ENCODE measurements around the gene HOXC4. TPM values are rescaled to one million over a fixed set of nuclear protein-coding genes. Genes with fewer than 3 reads are reported as not detected.

HOXC4 gene
- total and polyA plus RNA-seq, 10 of the 15 experiments (the other 5 are each of a cell fraction or from before 2014, with no cell fraction given) = 1.0 to 11.4 (median 4.2) TPM

- Histone ChIP-seq H3K36me3 (ENCODE audit: control insufficient read depth in 2 of 2, insufficient read depth in 2 of 2, low read length in 1 of 2) (no peaks in the 10 kb centered on the region), H3K27ac (ENCODE audit: control insufficient read depth, insufficient read depth) (no peak overlapping the region), H3K27me3 (replicated peaks in 1 of 2; ENCODE audit: control insufficient read depth in 2 of 2, insufficient read depth in 2 of 2, low read length in 1 of 2) (no peaks in the 10 kb centered on the region), H3K9ac (ENCODE audit: control insufficient read depth, insufficient read depth, low read length) (no peak overlapping the region), H4K20me1 (ENCODE audit: control insufficient read depth, insufficient read depth) (no peaks in the 10 kb centered on the region), H3K9me3 (replicated peaks; ENCODE audit: control insufficient read depth, insufficient read depth, low read length) (no peaks in the 10 kb centered on the region), H3K79me2 (ENCODE audit: control insufficient read depth, insufficient read depth, low read length) (peaks cover 14% of the 10 kb centered on the region), H3K4me2 (ENCODE audit: control insufficient read depth, insufficient read depth) (no peak overlapping the region; the same call in 1 of the 2 replicates), H3K4me1 (ENCODE audit: control insufficient read depth, insufficient read depth, low read length) (peaks cover 13% of the 10 kb centered on the region), H2AFZ (ENCODE audit: control insufficient read depth, low read depth, low read length) (no peak overlapping the region), H3K4me3 (no peak overlapping the region)
- FAIRE-seq (no peak), ATAC-seq (no peak), DNase-seq (ENCODE audit: low read depth, low spot score) (no peak)
- intact Hi-C loops (cut with micrococcal nuclease; ENCODE audit: unreplicated experiment) = no loop called here
- ChIA-PET POLR2A (interaction anchor here (0.8 to 1.7 kb wide), 3 partner anchors 8 to 32 kb away, joined by 3 to 4 read pairs (median 4); no protein-coding TSS in a partner anchor), CTCF (interaction anchor here (0.6 to 6.7 kb wide), 5 partner anchors 9 to 159 kb away, joined by 3 to 86 read pairs (median 3); partner anchors contain the start of genes HOXC5 and SMUG1), RAD21 (ENCODE audit: unreplicated experiment) (interaction anchor here (0.8 to 1.0 kb wide), 3 partner anchors 11 to 81 kb away, joined by 3 read pairs; no protein-coding TSS in a partner anchor), SMC1A (ENCODE audit: uncharacterized antibody, unreplicated experiment) (interaction anchor here (1.4 to 4.6 kb wide), 3 partner anchors 9 to 24 kb away, joined by 3 to 35 read pairs (median 9); partner anchors contain the start of gene HOXC5)
- in situ Hi-C loops (cut with MboI) = no loop called here
- no TSS peak for BruUV-seq (replicated peaks)
- TF ChIP-seq NR2F1 (conservative IDR thresholded peaks at IDR 0.05) = no peak
- TF ChIP-seq, protein P1, sequence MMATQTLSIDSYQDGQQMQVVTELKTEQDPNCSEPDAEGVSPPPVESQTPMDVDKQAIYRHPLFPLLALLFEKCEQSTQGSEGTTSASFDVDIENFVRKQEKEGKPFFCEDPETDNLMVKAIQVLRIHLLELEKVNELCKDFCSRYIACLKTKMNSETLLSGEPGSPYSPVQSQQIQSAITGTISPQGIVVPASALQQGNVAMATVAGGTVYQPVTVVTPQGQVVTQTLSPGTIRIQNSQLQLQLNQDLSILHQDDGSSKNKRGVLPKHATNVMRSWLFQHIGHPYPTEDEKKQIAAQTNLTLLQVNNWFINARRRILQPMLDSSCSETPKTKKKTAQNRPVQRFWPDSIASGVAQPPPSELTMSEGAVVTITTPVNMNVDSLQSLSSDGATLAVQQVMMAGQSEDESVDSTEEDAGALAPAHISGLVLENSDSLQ (IDR thresholded peaks at IDR 0.05) = no peak
- no peak for TF ChIP-seq TCF3 (IDR thresholded peaks at IDR 0.05; ENCODE audit: borderline replicate concordance, insufficient read depth, low read depth, low read length)
- TF ChIP-seq IKZF1 (conservative IDR thresholded peaks at IDR 0.05) = no peak
- no peak for TF ChIP-seq EP300 (IDR thresholded peaks at IDR 0.05; ENCODE audit: borderline replicate concordance in 1 of 2, control insufficient read depth in 1 of 2, low read depth in 2 of 2, low read length in 2 of 2)
- no peak for TF ChIP-seq BACH1 (IDR thresholded peaks at IDR 0.05; ENCODE audit: borderline replicate concordance)
- TF ChIP-seq CBX5 (IDR thresholded peaks at IDR 0.05; ENCODE audit: low read depth) = no peak
- no peak for TF ChIP-seq BMI1 (IDR thresholded peaks at IDR 0.05; ENCODE audit: borderline replicate concordance)
- TF ChIP-seq, protein P2, sequence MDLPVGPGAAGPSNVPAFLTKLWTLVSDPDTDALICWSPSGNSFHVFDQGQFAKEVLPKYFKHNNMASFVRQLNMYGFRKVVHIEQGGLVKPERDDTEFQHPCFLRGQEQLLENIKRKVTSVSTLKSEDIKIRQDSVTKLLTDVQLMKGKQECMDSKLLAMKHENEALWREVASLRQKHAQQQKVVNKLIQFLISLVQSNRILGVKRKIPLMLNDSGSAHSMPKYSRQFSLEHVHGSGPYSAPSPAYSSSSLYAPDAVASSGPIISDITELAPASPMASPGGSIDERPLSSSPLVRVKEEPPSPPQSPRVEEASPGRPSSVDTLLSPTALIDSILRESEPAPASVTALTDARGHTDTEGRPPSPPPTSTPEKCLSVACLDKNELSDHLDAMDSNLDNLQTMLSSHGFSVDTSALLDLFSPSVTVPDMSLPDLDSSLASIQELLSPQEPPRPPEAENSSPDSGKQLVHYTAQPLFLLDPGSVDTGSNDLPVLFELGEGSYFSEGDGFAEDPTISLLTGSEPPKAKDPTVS (IDR thresholded peaks at IDR 0.05; ENCODE audit: low read depth, low read length) = no peak
- TF ChIP-seq E4F1 (IDR thresholded peaks at IDR 0.05; ENCODE audit: borderline replicate concordance, partially characterized antibody) = no peak
- TF ChIP-seq, protein P3, sequence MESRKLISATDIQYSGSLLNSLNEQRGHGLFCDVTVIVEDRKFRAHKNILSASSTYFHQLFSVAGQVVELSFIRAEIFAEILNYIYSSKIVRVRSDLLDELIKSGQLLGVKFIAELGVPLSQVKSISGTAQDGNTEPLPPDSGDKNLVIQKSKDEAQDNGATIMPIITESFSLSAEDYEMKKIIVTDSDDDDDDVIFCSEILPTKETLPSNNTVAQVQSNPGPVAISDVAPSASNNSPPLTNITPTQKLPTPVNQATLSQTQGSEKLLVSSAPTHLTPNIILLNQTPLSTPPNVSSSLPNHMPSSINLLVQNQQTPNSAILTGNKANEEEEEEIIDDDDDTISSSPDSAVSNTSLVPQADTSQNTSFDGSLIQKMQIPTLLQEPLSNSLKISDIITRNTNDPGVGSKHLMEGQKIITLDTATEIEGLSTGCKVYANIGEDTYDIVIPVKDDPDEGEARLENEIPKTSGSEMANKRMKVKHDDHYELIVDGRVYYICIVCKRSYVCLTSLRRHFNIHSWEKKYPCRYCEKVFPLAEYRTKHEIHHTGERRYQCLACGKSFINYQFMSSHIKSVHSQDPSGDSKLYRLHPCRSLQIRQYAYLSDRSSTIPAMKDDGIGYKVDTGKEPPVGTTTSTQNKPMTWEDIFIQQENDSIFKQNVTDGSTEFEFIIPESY (IDR thresholded peaks at IDR 0.05) = no peak
- TF ChIP-seq RCOR1 (conservative IDR thresholded peaks at IDR 0.05; ENCODE audit: low read depth, low read length) = no peak
- no peak for TF ChIP-seq SIN3A (IDR thresholded peaks at IDR 0.05; ENCODE audit: low read depth, low read length)
- no peak for TF ChIP-seq RELA (IDR thresholded peaks at IDR 0.05; ENCODE audit: borderline replicate concordance, partially characterized antibody)
- no peak for TF ChIP-seq SUPT20H (IDR thresholded peaks at IDR 0.05; ENCODE audit: borderline replicate concordance, control insufficient read depth, low read depth, low read length)
- no peak for TF ChIP-seq SREBF1 (IDR thresholded peaks at IDR 0.05; ENCODE audit: low read length)
These were observed 2.5 kb downstream of the HOXC4 start for GRCh38 chr12:54056110-54056509.

Data from GM12878 (cell line).